HG03457 (cell line): ENCODE results near the gene ACAP2.
"Not testable (repeated sequence)": the region's sequence is repeated elsewhere in the genome, so short reads cannot be mapped to it uniquely, and the experiment has no call there.

Experiments used
- ATAC-seq: cut with Tn5 transposase; IDR thresholded peaks from one replicate; pipeline ENCODE4 v1.9.1; 2021; ENCODE audit warnings: moderate number of reproducible peaks; ENCODE audit not compliant: unreplicated experiment

ACAP2 gene

DNA sequence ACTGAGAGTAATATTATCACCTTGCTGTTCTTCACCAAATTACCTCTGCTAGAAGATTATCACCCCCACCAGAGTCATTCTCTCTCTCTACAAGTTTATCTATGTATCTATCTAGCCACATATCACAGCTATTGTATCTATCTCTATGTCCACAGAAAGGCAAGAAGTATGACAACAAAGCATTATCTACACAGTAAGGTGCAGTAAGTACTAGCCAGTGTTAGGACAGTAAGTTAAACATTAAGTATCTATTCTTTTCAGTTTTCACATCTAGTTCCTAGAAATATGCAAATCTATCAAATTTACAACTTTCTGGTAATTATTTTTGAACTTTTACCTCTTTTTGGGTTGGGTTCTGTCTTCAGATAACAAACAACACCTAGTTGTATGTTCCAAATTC lies 145.4 kb downstream of the ACAP2 start:
- ATAC-seq = no peak

DNA sequence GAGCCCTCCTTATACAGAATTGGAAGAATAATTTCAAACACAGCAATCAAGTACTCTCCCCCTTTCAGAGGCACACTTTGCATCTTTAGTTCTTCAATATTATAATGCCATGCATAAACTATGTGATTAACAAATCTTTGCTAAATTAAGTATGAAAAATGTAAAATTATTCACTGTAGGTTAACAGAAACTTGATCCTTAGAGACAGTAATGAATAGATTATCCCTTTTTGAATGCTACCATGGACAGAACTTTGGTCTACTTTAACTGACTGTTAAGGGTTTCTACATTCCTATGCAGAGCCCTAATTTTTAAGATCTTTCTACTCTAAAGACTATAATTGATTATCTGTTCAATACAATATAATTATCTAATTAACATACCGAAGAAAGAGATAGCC lies 146.2 kb downstream of the ACAP2 start:
- no peak for ATAC-seq

GRCh38 chr3:195291121-195291520 lies 151.7 kb downstream of the ACAP2 start:
- ATAC-seq = no peak

DNA sequence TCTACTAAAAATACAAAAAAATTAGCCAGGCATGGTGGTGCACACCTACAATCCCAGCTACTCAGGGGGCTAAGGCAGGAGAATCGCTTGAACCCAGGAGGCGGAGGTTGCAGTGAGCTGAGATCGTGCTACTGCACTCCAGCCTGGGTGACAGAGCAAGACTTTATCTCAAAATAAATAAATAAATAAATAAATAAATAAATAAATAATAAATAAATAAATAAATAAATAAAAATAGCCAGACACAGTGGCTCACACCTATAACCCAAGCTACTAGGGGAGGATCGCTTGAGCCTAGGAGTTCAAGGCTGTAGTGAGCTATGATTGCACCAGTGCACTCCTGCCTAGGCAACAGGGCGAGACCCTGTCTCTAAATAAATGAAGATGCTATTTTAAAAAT lies 152.2 kb downstream of the ACAP2 start:
- not testable (repeated sequence) for ATAC-seq

- ATAC-seq = no peak
Observed at GRCh38 chr3:195286115-195286872, 156.5 kb downstream of the ACAP2 start.

DNA sequence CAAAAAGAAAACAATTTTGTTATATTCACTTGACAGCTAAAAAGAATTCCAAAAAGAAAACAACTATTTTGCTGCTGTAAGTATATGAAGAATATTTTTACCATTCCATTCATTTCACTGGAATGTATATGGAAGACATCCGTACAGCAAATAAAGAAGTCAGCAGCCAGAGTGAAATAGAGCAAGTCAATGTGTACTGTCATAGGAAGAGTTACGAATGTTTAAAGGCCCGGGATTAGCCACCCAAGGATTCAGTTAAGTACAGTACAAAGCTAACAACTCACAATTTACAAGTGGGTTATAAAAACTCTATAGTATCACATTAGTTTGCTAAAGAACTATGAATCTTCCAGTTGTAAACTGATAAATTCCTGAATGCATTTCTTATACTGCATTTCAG lies 157.4 kb downstream of the ACAP2 start:
- ATAC-seq = no peak

DNA sequence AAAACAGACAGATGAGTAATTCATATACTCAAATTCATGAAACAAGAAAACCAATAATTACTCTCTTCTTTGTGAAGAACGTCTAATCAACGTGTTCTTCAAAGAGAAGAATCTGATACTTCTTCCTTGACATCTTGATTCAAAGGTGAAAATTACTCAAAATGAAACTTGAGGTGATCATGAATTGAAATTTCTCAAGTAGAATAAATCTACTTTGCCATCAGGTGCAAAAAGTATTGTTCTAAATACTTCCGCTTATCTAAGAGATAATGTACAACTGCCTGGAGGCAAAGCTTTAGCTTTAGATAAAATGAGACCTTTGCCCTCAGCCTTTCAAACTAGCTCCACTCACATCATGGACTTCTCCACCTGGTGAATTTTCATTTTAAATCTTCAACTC lies 158.0 kb downstream of the ACAP2 start:
- ATAC-seq = no peak

GRCh38 chr3:195282961-195283360 lies 159.9 kb downstream of the ACAP2 start:
- ATAC-seq = no peak

- ATAC-seq = no peak
Observed at GRCh38 chr3:195274259-195274966, 168.4 kb downstream of the ACAP2 start.

GRCh38 chr3:195271410-195272243 lies 171.2 kb downstream of the ACAP2 start:
- peak; percentile 64 for ATAC-seq

- peak; percentile 68 for ATAC-seq
Observed at GRCh38 chr3:195270817-195271409, 171.9 kb downstream of the ACAP2 start, which contains the start of gene XXYLT1. Gene XXYLT1 (minus strand): TSS chr3:195271159. CDS start chr3:195271058, 101 bp downstream.

GRCh38 chr3:195270079-195270816 lies 172.6 kb downstream of the ACAP2 start:
- no peak for ATAC-seq

DNA sequence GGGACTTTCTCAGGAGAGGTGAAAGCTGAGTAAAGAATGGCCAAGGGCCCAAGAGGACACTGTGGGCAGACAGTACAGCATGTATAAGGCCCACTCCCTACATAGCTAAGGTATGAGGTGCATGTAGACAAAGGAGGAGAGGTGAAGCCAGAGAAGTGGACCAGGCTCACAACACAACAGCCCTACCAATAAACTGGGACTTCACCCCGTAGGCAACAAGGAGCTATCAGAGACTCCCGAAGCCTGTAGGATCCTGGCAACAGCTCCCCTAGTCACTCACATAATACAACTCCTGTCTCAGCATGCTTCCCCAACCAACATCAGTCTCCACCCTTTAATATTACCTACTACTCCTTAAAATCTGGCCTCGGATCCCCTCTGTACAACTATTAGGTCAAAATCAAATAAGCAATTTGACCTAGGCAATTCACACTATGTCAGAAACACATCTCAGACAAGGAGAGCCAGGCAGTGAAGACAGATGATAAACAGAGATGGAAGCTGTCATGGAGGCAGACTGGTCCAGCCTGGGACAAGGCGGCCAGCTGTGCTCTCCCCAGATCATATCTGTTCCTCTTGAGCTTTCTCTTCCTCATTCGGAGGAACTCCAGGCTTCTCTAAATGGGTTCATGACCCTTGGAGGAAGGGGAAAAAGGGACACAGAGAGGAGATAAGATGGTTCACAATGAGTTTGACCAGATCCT lies 173.3 kb downstream of the ACAP2 start:
- no peak for ATAC-seq

GRCh38 chr3:195268576-195269309 lies 174.1 kb downstream of the ACAP2 start:
- no peak for ATAC-seq

GRCh38 chr3:195267096-195267495 lies 175.7 kb downstream of the ACAP2 start:
- ATAC-seq = no peak

DNA sequence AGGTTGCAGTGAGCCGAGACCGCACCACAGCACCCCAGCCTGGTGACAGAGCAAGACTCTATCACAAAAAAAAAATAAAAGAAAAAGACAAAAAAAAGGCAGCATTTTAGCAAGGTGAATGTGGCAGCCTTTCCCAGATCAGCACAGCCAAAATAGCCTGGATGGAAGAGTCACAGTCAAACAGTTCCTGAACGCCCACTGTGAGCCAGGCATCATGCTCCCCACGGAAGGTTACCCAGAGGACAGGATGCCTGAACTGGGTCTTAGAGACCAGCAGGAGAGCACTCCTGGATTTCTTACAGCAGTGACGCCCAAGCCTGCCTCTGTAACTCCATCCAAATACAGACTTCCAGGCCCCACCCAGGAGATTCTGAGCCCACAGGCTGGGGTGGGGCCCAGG lies 176.4 kb downstream of the ACAP2 start:
- no peak for ATAC-seq

GRCh38 chr3:195265363-195265976 lies 177.3 kb downstream of the ACAP2 start:
- ATAC-seq = no peak

- no peak for ATAC-seq
Observed at GRCh38 chr3:195263925-195264600, 178.8 kb downstream of the ACAP2 start.
